Lower lobe of right lung (tissue), 2 donors: ENCODE results near the gene USP38. TPM values are rescaled to one million over a fixed set of nuclear protein-coding genes. Genes with fewer than 3 reads are reported as not detected.
"Not testable (repeated sequence)": the region's sequence is repeated elsewhere in the genome, so short reads cannot be mapped to it uniquely, and the experiment has no call there.

Experiments used
- ATAC-seq, 2 donors: fragments of 200-7000 bp; cut with Tn5 transposase; one replicate each; pipeline ENCODE4 v1.9.1; 2020 to 2022; ENCODE audit warnings: mild to moderate bottlenecking in 2 of 2, moderate library complexity in 2 of 2
- DNase-seq: peaks from one replicate; pipeline ENCODE4 v3.0.0-alpha.2; 2020
- H3K27ac ChIP-seq: fragments of 200-600 bp; one replicate; pipeline ENCODE4 v1.8.0; 2022
- H3K27me3 ChIP-seq: fragments of 200-600 bp; one replicate; pipeline ENCODE4 v1.8.0; 2022; ENCODE audit warnings: low read depth
- H3K36me3 ChIP-seq: fragments of 200-600 bp; one replicate; pipeline ENCODE4 v1.8.0; 2022; ENCODE audit warnings: mild to moderate bottlenecking
- H3K4me1 ChIP-seq: fragments of 200-600 bp; one replicate; pipeline ENCODE4 v1.8.0; 2022
- H3K4me3 ChIP-seq: fragments of 200-600 bp; one replicate; pipeline ENCODE4 v1.8.0; 2022; ENCODE audit warnings: mild to moderate bottlenecking
- H3K9me3 ChIP-seq: fragments of 200-600 bp; one replicate; pipeline ENCODE4 v1.8.0; 2022
- CTCF ChIP-seq: fragments of 200-600 bp; IDR thresholded peaks from one replicate; pipeline ENCODE4 v1.8.0; 2022; ENCODE audit warnings: antibody characterized with exemption, mild to moderate bottlenecking
- intact Hi-C: fragments of 100-400 bp; cut with DNase I; formaldehyde crosslinking; loops from one replicate; pipeline ENCODE4 v1.11.0; 2022
- total RNA-seq: library from RNA; stranded (reverse); fragmentation: NEBNext Ultra II Directional; extraction: Animal tissue kit (Norgen Biotek cat#: 25700); gene quantifications from one replicate; pipeline ENCODE4 v1.2.1, GENCODE V29; 2021
- donor health status: DM: no; HTN: yes; CAD: no; lungs with severe emphysema.

USP38 gene
- total RNA-seq, 1 donor from 2014 or later = 25.6 TPM

- no peak for ATAC-seq
- Histone ChIP-seq H3K27ac (no peak overlapping the region), H3K36me3 (no peaks in the 10 kb centered on the region), H3K4me1 (no peaks in the 10 kb centered on the region), H3K9me3 (no peaks in the 10 kb centered on the region), H3K4me3 (no peak overlapping the region), H3K27me3 (no peaks in the 10 kb centered on the region)
- no peak for DNase-seq
- no peak for TF ChIP-seq CTCF
- intact Hi-C loops = no loop called here
Observed at GRCh38 chr4:143254491-143255226, 69.9 kb downstream of the USP38 start.

- TF ChIP-seq CTCF = no peak
- no peaks in the 10 kb centered on the region for H3K4me1 ChIP-seq
- no peak for DNase-seq
- no peaks in the 10 kb centered on the region for H3K36me3 ChIP-seq
- intact Hi-C loops = no loop called here
- no peak overlapping the region for H3K27ac ChIP-seq
- ATAC-seq = no peak
- H3K4me3 ChIP-seq = no peak overlapping the region
- H3K9me3 ChIP-seq = no peaks in the 10 kb centered on the region
- H3K27me3 ChIP-seq = no peaks in the 10 kb centered on the region
Observed at GRCh38 chr4:143256456-143256855, 71.7 kb downstream of the USP38 start.

- H3K27ac ChIP-seq = no peak overlapping the region
- no peaks in the 10 kb centered on the region for H3K27me3 ChIP-seq
- ATAC-seq (no peak), DNase-seq (no peak)
- no peak overlapping the region for H3K4me3 ChIP-seq
- H3K4me1 ChIP-seq = no peaks in the 10 kb centered on the region
- no peaks in the 10 kb centered on the region for H3K9me3 ChIP-seq
- TF ChIP-seq CTCF = no peak
- intact Hi-C loops = no loop called here
- H3K36me3 ChIP-seq = no peaks in the 10 kb centered on the region
Observed at GRCh38 chr4:143257356-143257755, 72.6 kb downstream of the USP38 start.

GRCh38 chr4:143260750-143261149 lies 76.0 kb downstream of the USP38 start:
- Histone ChIP-seq H3K4me1 (no peaks in the 10 kb centered on the region), H3K4me3 (no peak overlapping the region), H3K9me3 (no peaks in the 10 kb centered on the region), H3K27me3 (no peaks in the 10 kb centered on the region), H3K36me3 (no peaks in the 10 kb centered on the region), H3K27ac (no peak overlapping the region)
- TF ChIP-seq CTCF = no peak
- ATAC-seq (peak in 1 of 2 donors; percentile 39), DNase-seq (no peak)
- intact Hi-C loops = no loop called here

GRCh38 chr4:143262838-143263237 lies 78.1 kb downstream of the USP38 start:
- no peaks in the 10 kb centered on the region for H3K4me1 ChIP-seq

GRCh38 chr4:143267690-143268089 lies 83.0 kb downstream of the USP38 start:
- H3K4me1 ChIP-seq, ATAC-seq, H3K36me3 ChIP-seq, H3K27ac ChIP-seq, H3K4me3 ChIP-seq, intact Hi-C loops, H3K9me3 ChIP-seq, H3K27me3 ChIP-seq, DNase-seq: not testable (repeated sequence)

More at GRCh38 chr4:143262838-143263237, 78.1 kb downstream of the USP38 start:
- intact Hi-C loops = no loop called here
- Histone ChIP-seq H3K27me3 (no peaks in the 10 kb centered on the region), H3K9me3 (no peaks in the 10 kb centered on the region), H3K27ac (no peak overlapping the region), H3K36me3 (no peaks in the 10 kb centered on the region), H3K4me3 (no peak overlapping the region)
- DNase-seq = no peak
- TF ChIP-seq CTCF = no peak
- no peak for ATAC-seq
